GM19372 (cell line): Measurements from ENCODE around the gene LENEP.

Experiments used
- ATAC-seq: cut with Tn5 transposase; IDR thresholded peaks from one replicate; pipeline ENCODE4 v1.9.1; 2021; ENCODE audit warnings: mild to moderate bottlenecking, low read depth, moderate library complexity; ENCODE audit not compliant: unreplicated experiment

The LENEP gene

GRCh38 chr1:154993572-154994268, at the start of gene LENEP:
Gene LENEP (plus strand): TSS chr1:154993586. CDS start chr1:154993608, 22 bp downstream.
- ATAC-seq = no peak

GRCh38 chr1:154943649-154944400, 49.6 kb upstream of the LENEP start:
- ATAC-seq = no peak

- ATAC-seq = no peak
Measured at GRCh38 chr1:154944401-154945159, 48.8 kb upstream of the LENEP start.

GRCh38 chr1:154945160-154945961, 48.0 kb upstream of the LENEP start:
- ATAC-seq = no peak

- no peak for ATAC-seq
Measured at GRCh38 chr1:154945962-154946850, 47.2 kb upstream of the LENEP start.

- ATAC-seq = no peak
Measured at GRCh38 chr1:154948079-154948478, 45.3 kb upstream of the LENEP start.

- ATAC-seq = no peak
Measured at GRCh38 chr1:154951901-154952657, 41.3 kb upstream of the LENEP start.

- no peak for ATAC-seq
Measured at GRCh38 chr1:154952664-154953063, 40.7 kb upstream of the LENEP start.

- no peak for ATAC-seq
Measured at GRCh38 chr1:154953611-154954038, 39.8 kb upstream of the LENEP start.

- no peak for ATAC-seq
Measured at GRCh38 chr1:154954541-154954940, 38.8 kb upstream of the LENEP start.

GRCh38 chr1:154955039-154955717, 38.2 kb upstream of the LENEP start:
- ATAC-seq = no peak

- ATAC-seq = no peak
Measured at GRCh38 chr1:154955718-154956543, 37.5 kb upstream of the LENEP start, which contains the start of gene PBXIP1. Gene PBXIP1 (minus strand): TSS chr1:154956099. CDS start chr1:154953721, 2,378 bp downstream.

- ATAC-seq = no peak
Measured at GRCh38 chr1:154956544-154956941, 36.8 kb upstream of the LENEP start.

GRCh38 chr1:154957091-154957657, 36.2 kb upstream of the LENEP start:
- ATAC-seq = no peak

GRCh38 chr1:154958036-154958435, 35.4 kb upstream of the LENEP start:
- no peak for ATAC-seq

GRCh38 chr1:154958681-154959425, 34.5 kb upstream of the LENEP start:
- no peak for ATAC-seq
